Fibroblast of pulmonary artery (primary cell): ENCODE measurements around the gene MACROH2A1.

Source experiments
- DNase-seq: peaks from one replicate; pipeline ENCODE4 v3.0.0-alpha.2; 2010; ENCODE audit warnings: low read depth
- H3K4me3 ChIP-seq: replicated peaks from 2 replicates; pipeline ENCODE4 v1.5.1; 2011; ENCODE audit warnings: low read depth, mild to moderate bottlenecking, control low read depth, low read length, moderate library complexity
- CTCF ChIP-seq: IDR thresholded peaks from 2 replicates; pipeline ENCODE4 v1.5.1; 2011; ENCODE audit warnings: mild to moderate bottlenecking, control low read depth, low read length, inconsistent platforms; ENCODE audit errors: missing control alignments

MACROH2A1 gene

GRCh38 chr5:135417083-135417482, 18.1 kb upstream of the MACROH2A1 start:
- no peak overlapping the region for H3K4me3 ChIP-seq
- DNase-seq: no peak
- TF ChIP-seq CTCF: no peak

- DNase-seq: no peak
- no peak overlapping the region for H3K4me3 ChIP-seq
- no peak for TF ChIP-seq CTCF
Observed at GRCh38 chr5:135405082-135405481, 6.1 kb upstream of the MACROH2A1 start.

GRCh38 chr5:135402031-135402430, 3.0 kb upstream of the MACROH2A1 start:
- TF ChIP-seq CTCF: no peak
- DNase-seq: no peak
- H3K4me3 ChIP-seq: no peak overlapping the region

- no peak for TF ChIP-seq CTCF
- DNase-seq: no peak
- H3K4me3 ChIP-seq: no peak overlapping the region
Observed at GRCh38 chr5:135400866-135401265, 1.8 kb upstream of the MACROH2A1 start.

- peak overlapping the region; percentile 82 for H3K4me3 ChIP-seq
- no peak for TF ChIP-seq CTCF
- no peak for DNase-seq
Observed at GRCh38 chr5:135399794-135400542, 937 bp upstream of the MACROH2A1 start.

GRCh38 chr5:135398160-135398854, 724 bp downstream of the MACROH2A1 start:
- DNase-seq: peak; percentile 23
- no peak for TF ChIP-seq CTCF
- H3K4me3 ChIP-seq: peak overlapping the region; percentile 82
